ENCODE measurements around the gene OXCT2. TPM values are rescaled to one million over a fixed set of nuclear protein-coding genes. Genes with fewer than 3 reads are reported as not detected.
"Not testable (repeated sequence)": the region's sequence is repeated elsewhere in the genome, so short reads cannot be mapped to it uniquely, and the experiment has no call there.

The OXCT2 gene
- total RNA-seq, 1 donor from 2014 or later: not detected

DNA sequence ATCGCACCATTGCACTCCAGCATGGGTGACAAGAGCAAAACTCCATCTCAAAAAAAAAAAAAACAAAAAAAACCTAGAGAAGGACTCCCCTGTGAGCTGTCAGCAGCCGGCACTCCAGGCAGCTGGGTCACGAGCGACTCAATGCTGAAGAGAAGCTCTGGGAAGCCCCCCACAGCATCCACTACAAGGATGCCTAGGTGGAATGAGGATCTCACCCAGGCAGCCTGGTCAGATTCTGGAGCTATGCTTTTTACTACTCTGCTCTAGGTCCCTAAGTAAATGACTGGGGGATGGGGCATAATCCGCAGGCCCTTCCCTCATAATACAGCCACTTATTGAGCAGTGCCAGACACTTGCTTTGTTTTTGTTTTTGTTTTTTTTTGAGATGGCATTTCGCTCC is 11.0 kb upstream of the OXCT2 start:
- Mint-ChIP-seq H3K27ac (ENCODE audit: unreplicated experiment) (no peak overlapping the region), H3K9me3 (ENCODE audit: low read depth) (no peaks in the 10 kb centered on the region), H3K4me1 (ENCODE audit: low read depth) (no peaks in the 10 kb centered on the region), H3K36me3 (ENCODE audit: low read depth) (no peaks in the 10 kb centered on the region), H3K27me3 (ENCODE audit: low read depth) (peaks cover 27% of the 10 kb centered on the region), H3K4me3 (ENCODE audit: unreplicated experiment) (no peak overlapping the region)
- DNase-seq (ENCODE audit: low spot score): no peak
- TF ChIP-seq, protein P1, sequence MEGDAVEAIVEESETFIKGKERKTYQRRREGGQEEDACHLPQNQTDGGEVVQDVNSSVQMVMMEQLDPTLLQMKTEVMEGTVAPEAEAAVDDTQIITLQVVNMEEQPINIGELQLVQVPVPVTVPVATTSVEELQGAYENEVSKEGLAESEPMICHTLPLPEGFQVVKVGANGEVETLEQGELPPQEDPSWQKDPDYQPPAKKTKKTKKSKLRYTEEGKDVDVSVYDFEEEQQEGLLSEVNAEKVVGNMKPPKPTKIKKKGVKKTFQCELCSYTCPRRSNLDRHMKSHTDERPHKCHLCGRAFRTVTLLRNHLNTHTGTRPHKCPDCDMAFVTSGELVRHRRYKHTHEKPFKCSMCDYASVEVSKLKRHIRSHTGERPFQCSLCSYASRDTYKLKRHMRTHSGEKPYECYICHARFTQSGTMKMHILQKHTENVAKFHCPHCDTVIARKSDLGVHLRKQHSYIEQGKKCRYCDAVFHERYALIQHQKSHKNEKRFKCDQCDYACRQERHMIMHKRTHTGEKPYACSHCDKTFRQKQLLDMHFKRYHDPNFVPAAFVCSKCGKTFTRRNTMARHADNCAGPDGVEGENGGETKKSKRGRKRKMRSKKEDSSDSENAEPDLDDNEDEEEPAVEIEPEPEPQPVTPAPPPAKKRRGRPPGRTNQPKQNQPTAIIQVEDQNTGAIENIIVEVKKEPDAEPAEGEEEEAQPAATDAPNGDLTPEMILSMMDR (IDR thresholded peaks at IDR 0.05): no peak

- Mint-ChIP-seq H3K27me3 (ENCODE audit: low read depth) (peaks cover 22% of the 10 kb centered on the region), H3K36me3 (ENCODE audit: low read depth) (no peaks in the 10 kb centered on the region), H3K9me3 (ENCODE audit: low read depth) (no peaks in the 10 kb centered on the region), H3K4me3 (ENCODE audit: unreplicated experiment) (no peak overlapping the region), H3K4me1 (ENCODE audit: low read depth) (no peaks in the 10 kb centered on the region), H3K27ac (ENCODE audit: unreplicated experiment) (no peak overlapping the region)
- TF ChIP-seq, protein P1 (IDR thresholded peaks at IDR 0.05): no peak
- DNase-seq (ENCODE audit: low spot score): no peak
These were observed 10.2 kb upstream of the OXCT2 start for GRCh38 chr1:39781349-39781715.

DNA sequence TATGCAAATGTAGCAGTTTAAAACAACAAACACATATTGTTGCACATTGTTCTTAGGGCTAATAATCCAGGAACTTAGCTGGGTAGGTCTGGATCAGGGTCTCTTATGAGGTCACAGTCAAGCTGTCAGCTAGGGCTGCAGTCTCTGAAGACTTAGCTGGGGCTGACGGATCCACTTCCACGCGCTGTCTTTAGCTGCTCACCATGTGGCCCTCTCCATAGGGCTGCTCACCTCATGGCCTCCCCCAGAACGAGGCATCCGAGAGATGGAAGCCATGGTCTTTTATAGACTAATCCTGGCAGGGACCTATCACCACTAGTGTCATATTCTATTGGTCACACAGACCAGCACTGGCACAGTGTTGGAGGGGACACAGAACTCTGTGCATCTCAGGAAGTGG is 8.7 kb upstream of the OXCT2 start:
- no peak overlapping the region for H3K4me3 Mint-ChIP-seq (ENCODE audit: unreplicated experiment)
- H3K36me3 Mint-ChIP-seq (ENCODE audit: low read depth): no peaks in the 10 kb centered on the region
- DNase-seq (ENCODE audit: low spot score): no peak
- no peaks in the 10 kb centered on the region for H3K9me3 Mint-ChIP-seq (ENCODE audit: low read depth)
- peaks cover 18% of the 10 kb centered on the region for H3K27me3 Mint-ChIP-seq (ENCODE audit: low read depth)
- H3K4me1 Mint-ChIP-seq (ENCODE audit: low read depth): no peaks in the 10 kb centered on the region
- no peak overlapping the region for H3K27ac Mint-ChIP-seq (ENCODE audit: unreplicated experiment)
- TF ChIP-seq, protein P1 (IDR thresholded peaks at IDR 0.05): no peak

DNA sequence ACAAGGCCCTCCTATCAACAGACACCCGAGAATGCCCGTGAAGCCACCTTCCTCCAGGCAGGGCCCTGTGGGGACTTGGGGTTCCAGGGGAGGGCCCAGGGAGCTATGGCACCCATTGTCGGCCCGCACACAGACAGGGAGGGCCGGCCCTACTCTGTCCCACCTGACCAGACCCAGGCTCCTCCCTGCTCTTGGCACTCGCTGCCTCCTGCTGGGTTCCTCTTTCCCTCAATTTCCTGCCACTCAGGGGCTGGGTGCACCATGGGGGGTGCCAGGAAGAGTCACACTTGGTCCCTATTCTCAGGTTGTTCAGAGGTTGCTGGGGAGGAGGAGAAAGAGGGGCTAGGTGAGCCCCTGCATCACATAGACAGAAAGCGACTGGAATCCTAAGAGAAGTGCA is 8.0 kb upstream of the OXCT2 start:
- Mint-ChIP-seq H3K4me3 (ENCODE audit: unreplicated experiment) (no peak overlapping the region), H3K27me3 (ENCODE audit: low read depth) (peaks cover 18% of the 10 kb centered on the region), H3K4me1 (ENCODE audit: low read depth) (no peaks in the 10 kb centered on the region), H3K27ac (ENCODE audit: unreplicated experiment) (no peak overlapping the region), H3K9me3 (ENCODE audit: low read depth) (no peaks in the 10 kb centered on the region), H3K36me3 (ENCODE audit: low read depth) (no peaks in the 10 kb centered on the region)
- TF ChIP-seq, protein P1 (IDR thresholded peaks at IDR 0.05): no peak
- no peak for DNase-seq (ENCODE audit: low spot score)

DNA sequence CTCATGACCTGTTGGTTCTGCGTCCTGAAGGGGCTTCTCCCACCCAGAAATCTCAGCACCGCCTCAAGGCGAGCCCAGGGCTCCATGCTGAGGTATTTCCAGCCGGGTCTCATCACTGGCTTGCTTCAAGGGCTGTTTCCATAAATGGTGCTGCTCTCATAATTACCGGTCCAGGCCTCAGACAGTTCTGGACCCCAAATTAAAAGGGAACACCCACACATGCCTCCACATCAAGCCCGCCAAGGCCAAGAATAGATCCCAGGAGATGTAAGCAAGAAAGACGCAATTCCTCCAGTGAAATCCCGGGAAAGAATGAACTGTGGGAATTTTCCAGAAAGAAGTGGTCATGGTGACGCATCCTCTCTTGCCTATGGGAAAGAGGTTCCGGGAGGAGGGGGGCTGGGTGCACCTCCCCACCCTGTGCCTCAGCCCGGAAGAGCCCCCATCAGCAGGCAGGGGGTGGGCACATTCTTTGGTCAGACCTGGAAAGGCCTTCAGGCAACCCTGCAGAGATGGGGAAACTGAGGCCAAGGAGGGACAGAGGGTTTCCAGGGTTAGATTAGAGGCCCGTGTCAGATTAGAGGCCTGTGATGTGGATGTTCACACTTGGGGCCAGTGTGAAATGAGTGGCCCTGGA is 7.4 kb upstream of the OXCT2 start:
- H3K27ac Mint-ChIP-seq (ENCODE audit: unreplicated experiment); H3K36me3 Mint-ChIP-seq (ENCODE audit: low read depth); H3K9me3 Mint-ChIP-seq (ENCODE audit: low read depth); H3K4me1 Mint-ChIP-seq (ENCODE audit: low read depth); H3K4me3 Mint-ChIP-seq (ENCODE audit: unreplicated experiment); DNase-seq (ENCODE audit: low spot score): not testable (repeated sequence)
- peaks cover 13% of the 10 kb centered on the region for H3K27me3 Mint-ChIP-seq (ENCODE audit: low read depth)

DNA sequence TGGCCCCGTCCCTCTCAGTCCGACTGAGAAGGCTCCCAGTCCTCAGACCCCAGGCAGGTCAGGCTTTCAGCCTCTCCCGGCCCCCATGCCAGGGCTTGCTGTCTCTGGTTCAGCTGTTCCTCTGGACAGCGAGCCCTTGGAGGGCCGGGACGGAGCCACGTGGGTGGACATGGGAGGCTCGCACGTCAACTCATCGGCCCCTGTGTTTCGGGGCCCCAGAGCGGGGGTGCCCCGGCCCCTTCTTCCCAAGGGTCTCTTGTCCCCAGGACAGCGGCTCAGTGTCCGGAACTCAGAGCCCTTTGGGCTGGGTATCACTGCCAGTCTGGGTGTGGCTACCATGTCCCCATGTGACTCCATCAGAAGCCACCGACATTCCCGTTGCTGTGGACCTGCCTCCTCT is 6.7 kb upstream of the OXCT2 start:
- H3K36me3 Mint-ChIP-seq (ENCODE audit: low read depth); H3K4me3 Mint-ChIP-seq (ENCODE audit: unreplicated experiment); H3K4me1 Mint-ChIP-seq (ENCODE audit: low read depth); H3K27me3 Mint-ChIP-seq (ENCODE audit: low read depth); H3K9me3 Mint-ChIP-seq (ENCODE audit: low read depth); DNase-seq (ENCODE audit: low spot score); H3K27ac Mint-ChIP-seq (ENCODE audit: unreplicated experiment): not testable (repeated sequence)

Measured in chondrocyte (in vitro differentiated cells).